ENCODE measurements around the gene ARVCF.

ARVCF gene

GRCh38 chr22:19988965-19989724 lies 27.5 kb downstream of the ARVCF start:
- in situ Hi-C loops (cut with MboI; ENCODE audit: low sequenced_read_pairs): no loop called here

- in situ Hi-C loops (cut with MboI; ENCODE audit: low sequenced_read_pairs): no loop called here
These were observed 28.3 kb downstream of the ARVCF start for GRCh38 chr22:19988331-19988808.

GRCh38 chr22:19987394-19988306 lies 29.0 kb downstream of the ARVCF start:
- in situ Hi-C loops (cut with MboI; ENCODE audit: low sequenced_read_pairs): no loop called here

GRCh38 chr22:19986410-19987341 lies 29.9 kb downstream of the ARVCF start:
- in situ Hi-C loops (cut with MboI; ENCODE audit: low sequenced_read_pairs): no loop called here

GRCh38 chr22:19986011-19986409 lies 30.6 kb downstream of the ARVCF start:
- in situ Hi-C loops (cut with MboI; ENCODE audit: low sequenced_read_pairs): no loop called here

- in situ Hi-C loops (cut with MboI; ENCODE audit: low sequenced_read_pairs): no loop called here
These were observed 31.5 kb downstream of the ARVCF start for GRCh38 chr22:19984851-19985811.

- in situ Hi-C loops (cut with MboI; ENCODE audit: low sequenced_read_pairs): no loop called here
These were observed 32.3 kb downstream of the ARVCF start for GRCh38 chr22:19984201-19984753.

- in situ Hi-C loops (cut with MboI; ENCODE audit: low sequenced_read_pairs): no loop called here
These were observed 32.9 kb downstream of the ARVCF start for GRCh38 chr22:19983741-19984140.

- in situ Hi-C loops (cut with MboI; ENCODE audit: low sequenced_read_pairs): no loop called here
These were observed 33.5 kb downstream of the ARVCF start for GRCh38 chr22:19982991-19983578.

- in situ Hi-C loops (cut with MboI; ENCODE audit: low sequenced_read_pairs): no loop called here
These were observed 34.4 kb downstream of the ARVCF start for GRCh38 chr22:19981961-19982920.

- in situ Hi-C loops (cut with MboI; ENCODE audit: low sequenced_read_pairs): no loop called here
These were observed 35.3 kb downstream of the ARVCF start for GRCh38 chr22:19981171-19981960.

- in situ Hi-C loops (cut with MboI; ENCODE audit: low sequenced_read_pairs): no loop called here
These were observed 35.9 kb downstream of the ARVCF start for GRCh38 chr22:19980766-19981165.

GRCh38 chr22:19979712-19980493 lies 36.7 kb downstream of the ARVCF start:
- in situ Hi-C loops (cut with MboI; ENCODE audit: low sequenced_read_pairs): no loop called here

- in situ Hi-C loops (cut with MboI; ENCODE audit: low sequenced_read_pairs): no loop called here
These were observed 37.9 kb downstream of the ARVCF start for GRCh38 chr22:19978748-19979147.

- in situ Hi-C loops (cut with MboI; ENCODE audit: low sequenced_read_pairs): no loop called here
These were observed 39.1 kb downstream of the ARVCF start for GRCh38 chr22:19977296-19978243.
